HepG2 (cell line): Measurements from ENCODE around the gene GPRIN1. TPM values are rescaled to one million over a fixed set of nuclear protein-coding genes. Genes with fewer than 3 reads are reported as not detected.
A peak's percentile ranks its signal among the peaks of the same experiment; 100 is the strongest.

Experiments used
- CCAR2 ChIP-seq: fragments of 200-400 bp; formaldehyde crosslinking; optimal IDR thresholded peaks from 2 replicates; pipeline ENCODE3; 2018; ENCODE audit warnings: low read depth, mild to moderate bottlenecking, low read length, moderate library complexity
- FOXP1 ChIP-seq, 2 experiments: fragments of 450-650 bp in 1 of 2; IDR thresholded peaks; 2 replicates each; pipeline ENCODE4 v1.6.1; 2017 to 2018; ENCODE audit warnings: antibody characterized with exemption in 1 of 2
- GATAD2A ChIP-seq: IDR thresholded peaks from 2 replicates; pipeline ENCODE4 v1.6.1; 2016
- IKZF1 ChIP-seq: fragments of 450-650 bp; IDR thresholded peaks from 2 replicates; pipeline ENCODE4 v1.7.1; 2016
- NONO ChIP-seq, 2 experiments: fragments of 450-650 bp in 1 of 2; sonication (generic) in 1 of 2; formaldehyde crosslinking in 1 of 2; IDR thresholded peaks in 1 of 2; conservative IDR thresholded peaks in 1 of 2; 2 replicates each; pipeline versions ENCODE4 v1.6.1 to v1.8.0; 2017 to 2022; ENCODE audit warnings: mild to moderate bottlenecking in 1 of 2, missing genetic modification reagents in 1 of 2, moderate library complexity in 1 of 2
- NR2C2 ChIP-seq: sonication (generic); formaldehyde crosslinking; IDR thresholded peaks from 2 replicates; pipeline ENCODE4 v1.4.0; 2020; ENCODE audit warnings: missing genetic modification reagents, mild to moderate bottlenecking, moderate library complexity, borderline replicate concordance
- NR3C1 ChIP-seq: sonication (generic); formaldehyde crosslinking; IDR thresholded peaks from 2 replicates; pipeline ENCODE4 v1.4.0; 2020; ENCODE audit warnings: missing genetic modification reagents
- RXRB ChIP-seq: IDR thresholded peaks from 2 replicates; pipeline ENCODE4 v1.6.1; 2016; ENCODE audit warnings: borderline replicate concordance, missing genetic modification reagents, missing compliant biosample characterization
- SOX6 ChIP-seq, 2 experiments: fragments of 450-650 bp in 1 of 2; sonication (generic) in 1 of 2; formaldehyde crosslinking in 1 of 2; IDR thresholded peaks; 2 replicates each; pipeline versions ENCODE4 v1.4.0 to v1.6.1; 2017 to 2020; ENCODE audit warnings: antibody characterized with exemption in 1 of 2, mild to moderate bottlenecking in 1 of 2, missing genetic modification reagents in 1 of 2
- ZNF207 ChIP-seq: fragments of 450-650 bp; IDR thresholded peaks from 2 replicates; pipeline ENCODE4 v1.6.1; 2016; ENCODE audit warnings: antibody characterized with exemption, borderline replicate concordance
- ZNF224 ChIP-seq: sonication (generic); formaldehyde crosslinking; IDR thresholded peaks from 2 replicates; pipeline ENCODE4 v1.5.0; 2020; ENCODE audit warnings: mild to moderate bottlenecking, missing genetic modification reagents
- ZNF512 ChIP-seq: sonication (generic); formaldehyde crosslinking; IDR thresholded peaks from 2 replicates; pipeline ENCODE4 v1.4.0; 2020; ENCODE audit warnings: mild to moderate bottlenecking, missing genetic modification reagents
- ZNF580 ChIP-seq: IDR thresholded peaks from 2 replicates; pipeline ENCODE4 v1.6.1; 2016; ENCODE audit warnings: low read depth, borderline replicate concordance
- ZNF841 ChIP-seq: sonication (generic); formaldehyde crosslinking; IDR thresholded peaks from 2 replicates; pipeline ENCODE4 v1.8.1; 2023; ENCODE audit warnings: missing genetic modification reagents, borderline replicate concordance
- ZSCAN22 ChIP-seq: sonication (generic); formaldehyde crosslinking; IDR thresholded peaks from 2 replicates; pipeline ENCODE4 v1.4.0; 2020; ENCODE audit warnings: mild to moderate bottlenecking, missing genetic modification reagents
- polyA plus RNA-seq, 8 experiments: library from polyadenylated mRNA; depleted of rRNA in 3 of 8; stranded (reverse) in 7 of 8; unstranded in 1 of 8; fragments of >200 nt; fragmentation: Illumina TruSeq in 4 of 8; extraction: Trizol in 4 of 8; gene quantifications; 2 replicates each; pipeline versions ENCODE4 v1.2.1 to v1.2.3, GENCODE V29; 2011 to 2016; ENCODE audit warnings: low read depth in 4 of 8, missing spikeins in 1 of 8, mixed read lengths in 1 of 8; ENCODE audit not compliant: insufficient read depth in 1 of 8
- total RNA-seq, 5 experiments: library from RNA; depleted of rRNA; stranded (reverse); fragments of >200 nt; fragmentation: Illumina TruSeq; extraction: Trizol; gene quantifications; 2 replicates each; pipeline ENCODE4 v1.2.3, GENCODE V29; 2016; ENCODE audit warnings: low read depth in 1 of 5
- TF ChIP-seq, protein P1 (sequence below), 2 experiments: sonication (generic) in 1 of 2; formaldehyde crosslinking in 1 of 2; IDR thresholded peaks; 2 replicates each; pipeline versions ENCODE4 v1.4.0 to v1.6.1; 2016 to 2020; ENCODE audit warnings: borderline replicate concordance in 1 of 2, low read depth in 1 of 2, mild to moderate bottlenecking in 1 of 2, missing genetic modification reagents in 1 of 2

The GPRIN1 gene
- total and polyA plus RNA-seq, 2 of the 13 experiments (the other 11 are each of a cell fraction or from before 2014, with no cell fraction given) = 0.32 to 2.0 TPM

GRCh38 chr5:176588297-176588696 lies 21.7 kb downstream of the GPRIN1 start (continued):
- TF ChIP-seq ZNF512 (CRISPR knock-in tag) = no peak
- peak; percentile 58 for TF ChIP-seq FOXP1 (IDR thresholded peaks at IDR 0.05)
- no peak for TF ChIP-seq FOXP1 (CRISPR knock-in tag; IDR thresholded peaks at IDR 0.05)
- TF ChIP-seq ZNF207 = 0 out of 2 replicates have a peak, but pooled peaks have one; percentile 73
- TF ChIP-seq CCAR2 = no peak
- no peak for TF ChIP-seq ZSCAN22 (CRISPR knock-in tag)
- no peak for TF ChIP-seq ZNF841
- no peak for TF ChIP-seq NR3C1 (CRISPR knock-in tag)
- TF ChIP-seq GATAD2A (CRISPR knock-in tag) = no peak
- TF ChIP-seq ZNF224 = no peak
- no peak for TF ChIP-seq ZNF580
- TF ChIP-seq SOX6 (IDR thresholded peaks at IDR 0.05) = peak; percentile 50; the same call in 1 of the 2 replicates
- no peak for TF ChIP-seq SOX6 (CRISPR knock-in tag; IDR thresholded peaks at IDR 0.05)
- TF ChIP-seq NONO (IDR thresholded peaks at IDR 0.05) = 0 out of 2 replicates have a peak, but pooled peaks have one; percentile 61
- TF ChIP-seq NONO (CRISPR knock-in tag; conservative IDR thresholded peaks at IDR 0.05) = no peak
- no peak for TF ChIP-seq NR2C2
- TF ChIP-seq IKZF1 = peak; percentile 90; the same call in 1 of the 2 replicates
- TF ChIP-seq, protein P1, sequence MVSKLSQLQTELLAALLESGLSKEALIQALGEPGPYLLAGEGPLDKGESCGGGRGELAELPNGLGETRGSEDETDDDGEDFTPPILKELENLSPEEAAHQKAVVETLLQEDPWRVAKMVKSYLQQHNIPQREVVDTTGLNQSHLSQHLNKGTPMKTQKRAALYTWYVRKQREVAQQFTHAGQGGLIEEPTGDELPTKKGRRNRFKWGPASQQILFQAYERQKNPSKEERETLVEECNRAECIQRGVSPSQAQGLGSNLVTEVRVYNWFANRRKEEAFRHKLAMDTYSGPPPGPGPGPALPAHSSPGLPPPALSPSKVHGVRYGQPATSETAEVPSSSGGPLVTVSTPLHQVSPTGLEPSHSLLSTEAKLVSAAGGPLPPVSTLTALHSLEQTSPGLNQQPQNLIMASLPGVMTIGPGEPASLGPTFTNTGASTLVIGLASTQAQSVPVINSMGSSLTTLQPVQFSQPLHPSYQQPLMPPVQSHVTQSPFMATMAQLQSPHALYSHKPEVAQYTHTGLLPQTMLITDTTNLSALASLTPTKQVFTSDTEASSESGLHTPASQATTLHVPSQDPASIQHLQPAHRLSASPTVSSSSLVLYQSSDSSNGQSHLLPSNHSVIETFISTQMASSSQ (IDR thresholded peaks at IDR 0.05; ENCODE audit: low read depth) = no peak
- TF ChIP-seq, protein P1 (CRISPR knock-in tag; IDR thresholded peaks at IDR 0.05; ENCODE audit: borderline replicate concordance) = no peak
- no peak for TF ChIP-seq RXRB (CRISPR knock-in tag)
- TF ChIP-seq, all 625 proteins: peak for 11
